GM18505 (cell line): Measurements from ENCODE around the gene IFI30.
"Not testable (repeated sequence)": the region's sequence is repeated elsewhere in the genome, so short reads cannot be mapped to it uniquely, and the experiment has no call there.

Source experiments
- ATAC-seq: cut with Tn5 transposase; IDR thresholded peaks from one replicate; pipeline ENCODE4 v1.9.1; 2021; ENCODE audit not compliant: unreplicated experiment
- POLR2A ChIP-seq: IDR thresholded peaks from 4 replicates; pipeline ENCODE4 v1.6.1; 2011; ENCODE audit warnings: borderline replicate concordance; ENCODE audit not compliant: insufficient read depth, insufficient read length; ENCODE audit errors: extremely low read depth

Gene IFI30

DNA sequence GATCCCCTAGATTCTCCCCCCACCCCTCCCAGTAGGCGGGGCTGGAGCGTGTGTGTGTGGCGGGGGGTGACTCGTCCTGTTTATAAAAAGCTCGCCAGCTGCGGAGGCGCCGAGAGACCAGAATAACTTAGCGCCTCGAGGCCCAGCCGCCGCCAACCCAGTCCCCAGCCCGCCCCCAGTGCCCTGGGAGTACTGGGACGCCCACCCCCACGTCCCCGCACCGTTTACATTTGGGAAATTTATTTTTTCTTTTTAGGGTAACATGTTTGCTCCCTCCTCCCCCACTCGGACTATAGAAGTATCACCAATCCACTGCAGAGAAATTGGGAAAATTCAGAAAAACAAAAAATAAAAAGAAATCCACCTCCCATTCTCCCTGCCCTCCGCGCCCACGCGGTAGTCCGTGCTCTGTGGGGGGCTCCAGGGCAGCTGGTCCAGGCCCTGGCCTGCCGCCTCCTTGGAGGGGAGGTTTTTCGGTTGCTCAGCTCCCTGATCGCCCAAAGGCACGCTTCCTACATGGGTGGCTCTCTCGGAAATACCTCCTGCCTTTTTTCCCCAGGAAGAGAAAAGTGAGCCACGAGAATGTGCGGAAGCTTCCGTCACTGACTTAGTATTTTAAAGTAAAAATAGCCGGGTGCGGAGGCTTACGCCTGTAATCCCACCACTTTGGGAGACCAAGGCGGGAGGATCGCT is 31.7 kb downstream of the IFI30 start:
- no peak for TF ChIP-seq POLR2A
- ATAC-seq = no peak

DNA sequence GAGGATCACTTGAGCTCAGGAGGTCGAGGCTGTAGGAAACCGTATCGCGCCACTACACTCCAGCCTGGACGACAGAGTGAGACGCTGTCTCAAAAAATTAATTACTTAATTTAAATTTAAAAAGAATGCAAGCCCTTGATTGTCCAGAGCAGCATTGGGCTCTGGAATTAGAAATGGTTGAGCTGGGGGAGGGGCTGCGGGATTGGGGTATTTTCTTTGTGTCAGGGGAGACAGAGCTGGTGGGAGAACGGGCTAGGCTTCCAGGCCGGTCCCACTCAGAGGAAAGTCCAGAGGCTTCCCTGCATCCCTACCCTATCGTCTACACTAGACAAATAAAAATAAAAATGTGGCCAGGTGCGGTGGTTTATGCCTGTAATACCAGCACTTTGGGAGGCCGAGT is 32.4 kb downstream of the IFI30 start:
- TF ChIP-seq POLR2A = no peak
- ATAC-seq = no peak

DNA sequence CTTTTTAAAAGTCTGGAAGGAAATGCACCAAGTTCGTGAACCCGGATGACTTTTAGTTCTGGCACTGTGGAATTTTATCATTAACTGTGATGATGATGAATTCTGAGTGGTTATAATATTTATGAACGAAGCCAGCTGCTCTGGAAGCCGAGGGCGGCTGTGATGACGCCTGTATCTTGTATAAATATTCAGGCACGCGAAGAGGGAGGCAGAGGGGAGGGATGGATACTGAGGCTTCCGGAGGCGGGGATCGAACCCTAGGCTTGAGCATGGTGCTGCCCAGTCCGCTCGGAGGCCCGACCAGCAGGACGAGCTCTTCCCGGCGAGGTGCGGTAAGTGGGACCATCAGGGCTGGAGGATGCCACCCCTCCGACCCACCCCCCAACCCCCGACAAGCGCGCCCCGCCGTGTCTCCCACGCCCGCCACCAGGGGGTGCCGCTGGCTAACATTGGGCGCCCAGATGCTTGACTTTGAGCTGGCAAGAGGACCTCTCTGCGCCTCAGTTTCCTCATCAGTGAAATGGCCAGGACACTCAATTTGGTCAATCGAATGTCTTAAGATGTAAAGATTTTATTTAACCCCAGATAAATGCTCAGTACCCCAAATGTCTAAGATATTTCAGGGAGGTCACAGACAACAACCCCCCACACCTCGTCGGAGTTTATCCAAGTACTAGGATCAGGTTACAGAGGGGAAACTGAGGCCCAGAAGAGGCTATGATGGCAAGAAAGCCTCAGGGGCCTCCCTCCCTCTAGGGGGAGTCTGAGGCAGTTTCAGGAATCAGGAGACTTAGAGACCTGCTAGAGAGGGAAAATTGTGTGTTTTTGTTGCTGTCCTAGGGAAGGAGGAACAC is 34.7 kb downstream of the IFI30 start:
- no peak for ATAC-seq
- TF ChIP-seq POLR2A = no peak

DNA sequence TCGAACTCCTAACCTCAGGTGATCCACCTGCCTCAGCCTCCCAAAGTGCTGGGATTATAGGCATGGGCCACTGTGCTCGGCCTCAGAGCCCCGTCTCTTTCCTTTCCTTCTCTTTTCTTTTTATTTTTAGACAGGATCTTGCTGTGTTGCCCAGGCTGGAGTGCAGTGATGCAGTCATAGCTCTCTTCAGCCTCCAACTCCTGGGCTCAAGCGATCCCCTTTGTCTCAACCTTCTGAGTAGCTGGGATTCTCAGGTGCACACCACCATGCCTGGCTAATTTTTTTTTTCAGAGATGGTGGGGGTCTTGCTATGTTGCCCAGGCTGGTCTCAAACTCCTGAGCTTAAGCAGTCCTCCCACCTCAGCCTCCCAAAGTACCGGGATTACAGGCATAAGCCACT is 36.3 kb downstream of the IFI30 start:
- ATAC-seq = not testable (repeated sequence)

DNA sequence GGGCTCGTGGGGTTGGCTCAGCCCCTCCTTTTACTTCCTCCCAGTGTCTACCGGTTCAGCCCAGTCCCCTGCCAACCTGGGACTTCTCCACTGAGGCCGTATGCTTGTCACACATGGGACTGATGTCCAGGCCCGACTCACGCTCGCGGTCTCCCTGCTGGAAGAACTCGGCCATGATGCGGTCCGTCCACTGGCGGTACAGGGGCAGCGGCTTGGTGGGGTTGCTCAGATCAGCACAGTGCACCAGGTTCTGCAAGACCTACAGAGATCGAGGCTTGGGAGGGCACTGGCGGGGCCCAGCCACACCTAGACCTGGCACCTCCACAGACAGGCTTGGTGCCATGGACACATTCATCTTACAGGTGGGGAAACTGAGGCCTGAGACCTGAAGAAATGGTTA is 38.1 kb downstream of the IFI30 start:
- no peak for TF ChIP-seq POLR2A
- ATAC-seq = no peak

DNA sequence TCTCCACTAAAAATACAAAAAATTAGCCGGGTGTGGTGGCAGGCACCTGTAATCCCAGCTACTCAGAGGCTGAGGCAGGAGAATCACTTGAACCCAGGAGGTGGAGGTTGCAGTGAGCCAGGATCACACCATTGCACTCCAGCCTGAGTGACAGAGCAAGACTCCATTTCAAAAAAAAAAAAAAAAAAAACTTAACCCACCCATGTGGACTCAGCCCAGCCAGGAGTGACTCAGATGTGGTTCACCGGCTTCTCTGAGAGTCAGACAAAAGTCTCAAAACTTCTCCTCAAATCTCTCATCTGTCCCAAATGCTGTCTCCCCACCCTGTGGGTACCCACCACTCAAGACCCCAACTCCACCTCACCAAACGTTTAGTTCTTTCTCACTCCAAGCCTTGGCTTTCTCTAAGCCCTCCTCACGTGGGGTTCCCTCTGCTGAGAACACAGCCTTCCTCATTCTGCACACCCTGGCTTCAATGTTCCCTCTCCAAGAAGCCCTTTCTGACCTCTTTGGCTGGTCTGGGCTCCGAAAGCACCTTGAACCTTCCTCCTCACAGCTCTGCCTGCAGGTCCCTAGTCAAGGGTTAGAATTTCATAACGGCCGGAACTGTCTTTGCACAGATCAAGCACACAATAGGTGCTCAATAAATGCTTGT is 41.3 kb downstream of the IFI30 start:
- ATAC-seq = no peak
- no peak for TF ChIP-seq POLR2A

DNA sequence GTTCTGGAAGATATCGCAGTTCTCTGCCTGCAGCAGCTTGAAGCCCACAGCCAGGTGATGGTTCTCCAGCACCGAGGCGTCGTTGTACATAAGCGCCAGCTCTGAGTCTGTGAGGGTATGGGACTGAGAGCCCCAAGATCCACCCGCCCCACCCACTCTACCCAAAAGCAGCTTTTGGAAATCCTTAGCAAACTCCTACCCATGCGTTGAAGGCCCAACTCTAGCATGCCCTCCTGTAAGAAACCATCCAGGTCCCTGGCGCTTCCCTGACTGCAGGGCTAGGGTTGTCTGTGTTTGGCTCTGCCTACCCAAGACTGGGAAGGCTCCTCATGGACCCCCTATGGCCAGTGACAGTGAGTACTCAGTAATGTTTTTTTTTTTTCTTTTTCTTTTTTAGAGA is 43.2 kb downstream of the IFI30 start:
- no peak for TF ChIP-seq POLR2A
- ATAC-seq = no peak

DNA sequence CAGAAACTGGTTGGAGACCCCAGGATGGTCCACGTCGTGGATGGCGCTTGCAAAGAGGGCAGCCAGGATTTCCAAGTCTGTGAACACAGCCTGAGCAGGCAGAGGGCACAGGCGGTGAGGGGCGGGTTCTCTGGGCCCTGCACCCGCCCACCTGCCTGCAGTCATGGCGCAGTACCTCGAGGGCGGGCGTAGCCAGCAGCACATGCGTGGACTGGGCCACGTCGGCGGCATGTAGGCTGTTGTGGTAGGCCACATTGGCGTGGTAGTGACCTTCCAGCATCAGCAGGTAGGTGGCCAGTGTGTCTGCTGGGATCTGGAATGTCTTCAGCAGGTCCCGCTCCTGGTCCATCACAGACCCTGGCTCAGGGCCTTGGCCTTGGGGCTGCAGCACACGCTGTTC is 44.5 kb downstream of the IFI30 start:
- TF ChIP-seq POLR2A = no peak
- no peak for ATAC-seq

DNA sequence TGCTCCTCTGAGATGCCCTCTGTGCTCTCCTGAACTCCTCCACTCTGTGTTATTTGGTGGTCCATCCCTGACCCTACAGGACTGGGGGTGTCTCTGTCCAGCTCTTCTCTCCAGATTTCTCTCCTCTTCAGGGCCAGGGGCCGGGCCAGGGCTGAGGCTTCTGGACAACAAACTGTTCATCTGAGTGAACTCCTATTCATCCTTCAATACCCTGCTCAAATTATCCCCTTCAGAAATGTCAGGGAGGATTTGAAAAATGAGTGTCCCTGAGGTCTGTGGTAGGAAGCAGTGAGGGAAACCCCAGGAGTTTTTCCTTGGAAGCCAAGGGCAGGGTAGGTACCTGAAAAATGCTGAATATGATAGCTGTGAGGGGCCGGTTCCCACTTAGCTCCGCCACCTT is 45.0 kb downstream of the IFI30 start:
- ATAC-seq = no peak
- TF ChIP-seq POLR2A = no peak

DNA sequence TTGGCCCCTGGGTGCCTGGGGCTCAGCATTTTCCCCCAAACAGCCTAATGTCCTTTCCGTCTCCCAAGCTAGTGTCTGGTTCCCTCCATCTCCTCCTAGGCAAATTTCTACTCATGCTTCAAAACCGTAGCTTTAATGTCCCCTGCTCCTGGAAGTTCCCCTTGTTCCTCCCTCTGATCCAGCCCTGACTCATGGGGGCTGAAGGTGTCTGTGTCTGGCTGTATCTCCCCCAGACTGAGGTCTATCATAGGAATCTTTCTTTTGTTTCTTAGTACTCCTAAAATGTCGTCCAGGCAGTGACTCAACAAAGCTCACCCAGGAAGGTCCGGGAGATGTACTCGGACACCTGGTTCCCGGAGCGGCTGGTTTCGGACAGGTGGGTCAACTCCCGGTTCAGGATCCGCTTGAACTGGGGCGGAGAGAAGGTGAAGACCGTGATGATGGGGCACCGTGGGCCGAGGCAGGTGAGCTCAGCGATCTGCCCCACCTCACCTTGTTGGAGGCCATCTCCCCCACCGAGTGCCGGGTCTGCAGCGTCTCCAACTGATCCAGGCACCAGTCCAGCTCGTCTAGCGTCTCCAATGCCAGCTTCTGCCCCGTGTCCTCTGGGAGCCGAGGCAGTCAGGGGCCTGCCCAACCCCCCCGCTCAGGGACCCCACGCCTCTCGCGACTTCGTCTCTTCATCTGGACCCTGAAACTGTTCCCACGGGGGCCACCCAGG is 46.5 kb downstream of the IFI30 start:
- TF ChIP-seq POLR2A = no peak
- ATAC-seq = no peak

DNA sequence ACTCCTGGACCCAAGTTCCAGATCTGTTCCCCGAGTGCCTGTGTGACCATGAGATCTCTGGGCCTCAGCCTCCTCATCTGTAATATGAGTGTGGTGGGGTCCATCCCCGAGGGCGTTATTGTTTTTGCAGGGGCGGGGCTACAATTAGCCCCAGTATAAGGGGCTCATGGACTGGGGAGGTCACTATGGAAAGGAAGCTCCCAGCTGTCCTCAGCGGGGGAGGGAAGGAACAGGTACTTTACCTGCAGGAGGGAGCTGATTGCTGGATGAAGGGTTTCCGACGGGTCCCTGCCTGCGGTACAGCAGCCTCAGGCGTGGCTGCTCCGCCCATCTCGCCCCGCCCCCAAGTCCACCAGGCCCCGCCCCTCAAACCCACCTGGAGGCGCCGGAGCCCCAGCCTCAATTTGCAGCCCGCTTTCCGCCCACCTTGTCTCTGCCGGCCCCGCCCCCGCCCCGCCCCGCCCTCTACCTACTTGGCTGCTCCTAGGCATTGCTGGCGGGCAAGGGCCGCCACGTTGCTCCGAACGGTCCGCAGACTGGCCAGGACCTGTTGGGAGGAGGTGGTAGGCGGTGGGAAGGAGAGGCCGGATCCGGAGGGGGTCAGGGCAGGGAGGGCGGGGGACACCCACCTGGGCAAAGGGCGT is 47.1 kb downstream of the IFI30 start:
- no peak for TF ChIP-seq POLR2A
- ATAC-seq = no peak

DNA sequence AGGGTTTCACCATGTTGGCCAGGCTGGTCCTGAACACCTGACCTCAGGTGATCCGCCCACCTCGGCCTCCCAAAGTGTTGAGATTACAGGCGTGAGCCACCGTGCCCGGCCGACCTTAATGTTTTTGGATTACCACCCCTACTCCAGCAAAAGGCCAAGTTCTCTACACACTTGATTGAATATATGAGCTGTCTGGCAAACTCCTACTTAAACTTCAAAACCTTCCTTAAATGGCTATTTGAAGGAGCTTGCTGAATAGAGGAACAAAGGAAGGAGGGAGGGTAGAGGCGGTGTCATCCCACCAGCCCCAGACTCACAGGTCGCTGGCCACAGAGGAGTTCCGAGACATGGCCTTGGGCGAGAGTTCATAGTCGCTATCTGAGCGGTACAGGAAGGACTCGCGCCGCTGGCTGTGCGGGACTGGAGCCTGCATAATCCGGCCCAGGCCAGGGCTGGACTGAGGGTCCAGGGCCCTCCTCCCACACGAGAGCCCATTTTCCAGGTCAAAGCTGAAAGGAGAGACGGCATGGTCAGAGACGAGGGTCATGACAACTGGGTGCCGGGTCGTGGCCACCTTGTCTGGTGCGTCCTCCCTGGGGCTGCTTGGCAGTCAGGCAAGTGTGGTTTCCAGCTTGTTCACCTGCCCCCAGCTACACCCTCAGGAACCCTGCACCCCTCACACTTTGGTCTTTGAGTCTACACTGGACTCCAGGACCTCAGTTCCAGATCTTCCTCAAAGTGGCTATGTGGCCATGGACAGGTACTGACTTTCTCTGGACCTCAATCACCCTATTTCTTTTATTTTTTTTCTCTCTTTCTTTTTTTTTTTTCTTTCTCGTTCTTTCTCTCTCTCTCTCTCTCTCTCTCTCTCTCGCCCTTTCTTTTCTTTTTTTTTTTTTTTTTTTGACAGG is 48.5 kb downstream of the IFI30 start:
- no peak for TF ChIP-seq POLR2A
- ATAC-seq = no peak

DNA sequence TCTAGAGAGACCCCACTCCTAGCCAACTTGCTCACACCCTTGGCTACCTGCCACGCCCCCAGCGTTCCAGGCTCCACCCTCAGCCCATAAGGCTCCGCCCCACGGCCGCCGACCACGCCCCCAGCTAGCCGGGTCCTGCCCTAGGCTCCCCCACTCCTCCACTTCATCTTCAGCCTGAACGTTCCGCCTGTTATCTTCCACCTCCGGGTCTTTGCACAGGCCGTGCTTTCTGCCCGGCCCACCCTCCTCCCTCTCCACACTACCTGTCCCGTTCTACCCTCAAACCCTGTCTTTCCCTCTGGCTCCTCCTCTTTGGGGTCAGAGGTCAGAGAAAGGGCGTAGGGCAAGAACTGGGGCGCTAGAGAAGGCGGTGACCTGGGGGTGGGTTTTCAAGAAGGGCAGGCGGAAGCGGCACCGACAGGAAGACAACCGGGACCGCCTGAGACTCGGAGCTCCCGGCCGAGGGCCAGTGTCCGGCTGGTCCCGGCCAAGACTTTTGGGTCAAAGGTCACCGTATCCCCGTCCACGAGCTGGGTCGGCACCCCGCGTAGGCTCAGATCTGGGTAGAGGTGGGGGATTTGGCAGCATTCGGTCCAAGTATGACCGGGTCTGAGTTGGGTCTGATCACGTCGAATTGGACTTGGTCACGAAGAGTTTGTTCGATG is 50.4 kb downstream of the IFI30 start:
- TF ChIP-seq POLR2A = no peak
- no peak for ATAC-seq
